Fibroblast of skin of abdomen (primary cell): ENCODE measurements around the gene HTR4. TPM values are rescaled to one million over a fixed set of nuclear protein-coding genes. Genes with fewer than 3 reads are reported as not detected.
A peak's percentile ranks its signal among the peaks of the same experiment; 100 is the strongest.
"Not testable (repeated sequence)": the region's sequence is repeated elsewhere in the genome, so short reads cannot be mapped to it uniquely, and the experiment has no call there.

Source experiments
- DNase-seq: peaks from one replicate; pipeline ENCODE4 v3.0.0-alpha.2; 2013
- polyA plus RNA-seq, 2 experiments: library from polyadenylated mRNA; unstranded; fragments of 120-200 nt; gene quantifications; one replicate each; pipeline ENCODE4 v1.2.1, GENCODE V29; 2013; ENCODE audit not compliant: insufficient read length in 2 of 2

HTR4 gene, protein sequence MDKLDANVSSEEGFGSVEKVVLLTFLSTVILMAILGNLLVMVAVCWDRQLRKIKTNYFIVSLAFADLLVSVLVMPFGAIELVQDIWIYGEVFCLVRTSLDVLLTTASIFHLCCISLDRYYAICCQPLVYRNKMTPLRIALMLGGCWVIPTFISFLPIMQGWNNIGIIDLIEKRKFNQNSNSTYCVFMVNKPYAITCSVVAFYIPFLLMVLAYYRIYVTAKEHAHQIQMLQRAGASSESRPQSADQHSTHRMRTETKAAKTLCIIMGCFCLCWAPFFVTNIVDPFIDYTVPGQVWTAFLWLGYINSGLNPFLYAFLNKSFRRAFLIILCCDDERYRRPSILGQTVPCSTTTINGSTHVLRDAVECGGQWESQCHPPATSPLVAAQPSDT
- not detected for polyA plus RNA-seq (2013, experiment 1 of 2; ENCODE audit: insufficient read length)
- polyA plus RNA-seq (2013, experiment 2 of 2; ENCODE audit: insufficient read length) = not detected

DNA sequence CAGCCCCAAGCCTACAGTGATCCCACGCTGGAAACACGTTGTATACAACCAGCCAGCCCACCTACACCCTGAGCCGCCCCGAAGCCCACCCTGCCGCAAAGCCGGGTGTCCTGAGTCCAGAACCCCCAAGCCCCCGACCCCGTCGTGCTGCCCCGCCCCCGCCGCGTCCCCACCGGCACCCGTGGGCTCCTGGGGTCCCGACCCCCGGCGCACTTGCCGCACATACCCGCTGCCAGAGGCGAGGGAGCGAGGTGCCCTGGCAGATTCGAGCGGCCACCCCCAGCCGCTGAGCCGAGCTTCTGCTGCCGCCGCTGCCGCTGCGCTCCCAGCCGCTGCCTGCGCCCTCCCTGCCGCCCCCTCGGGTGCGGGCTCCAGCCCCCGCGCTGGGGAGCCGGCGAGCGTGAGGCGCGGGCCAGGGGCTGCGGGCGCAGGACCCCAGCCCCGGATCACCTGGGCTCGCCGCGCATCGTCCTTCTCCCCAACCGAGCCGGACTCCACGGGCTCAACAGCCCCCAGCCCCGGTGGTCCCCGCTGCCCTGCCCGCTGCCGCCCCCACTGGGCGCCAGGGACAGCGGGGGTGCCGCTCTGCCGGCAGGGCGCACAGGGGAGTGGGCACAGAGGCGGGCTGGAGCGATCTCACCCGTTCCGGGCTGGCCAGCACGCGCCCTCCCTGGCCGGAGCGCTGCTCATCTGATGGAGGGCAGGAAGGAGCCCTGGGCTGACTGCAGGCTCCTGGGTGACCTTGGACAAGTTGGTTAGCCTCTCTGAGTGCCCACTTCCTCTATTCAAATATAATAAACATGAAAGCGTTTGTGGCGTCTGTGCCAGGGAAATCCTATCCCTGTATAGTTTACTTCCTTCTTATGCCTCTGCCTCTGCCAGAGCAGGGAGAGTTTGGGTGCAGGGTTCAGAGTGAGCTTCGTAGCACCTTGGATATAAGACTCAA, at the start of gene HTR4:
Gene HTR4 (minus strand): TSS at position 692 of the 946 bp plus-strand sequence. CDS start 17,513 bp downstream, outside the sequence.
- no peak for DNase-seq

DNA sequence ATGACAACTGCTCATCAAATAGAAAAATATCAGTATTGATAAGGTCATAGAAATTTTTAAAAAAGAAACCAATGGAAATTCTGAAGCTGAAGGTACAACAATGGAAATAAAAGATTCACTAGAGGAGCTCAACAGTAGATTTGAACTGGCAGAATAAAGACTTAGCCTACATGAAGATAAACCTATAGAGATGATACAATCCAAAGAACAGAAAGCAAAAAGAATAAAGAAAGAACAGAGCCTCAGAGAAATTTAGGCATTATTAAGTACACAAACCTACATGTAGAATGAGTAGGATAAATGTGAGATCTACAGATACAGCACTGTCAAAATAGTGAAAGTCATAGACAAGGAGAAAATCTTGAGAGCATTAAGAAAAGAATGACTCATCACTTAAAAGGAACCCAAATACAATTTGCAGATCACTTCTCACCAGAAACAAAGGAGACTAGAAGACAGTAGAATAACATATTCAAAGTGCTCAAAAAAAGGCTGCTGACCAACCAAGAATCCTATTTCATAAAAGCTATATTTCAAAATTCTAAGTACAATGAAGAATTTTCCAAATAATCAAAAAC, 47.8 kb upstream of the HTR4 start:
- DNase-seq = no peak

DNA sequence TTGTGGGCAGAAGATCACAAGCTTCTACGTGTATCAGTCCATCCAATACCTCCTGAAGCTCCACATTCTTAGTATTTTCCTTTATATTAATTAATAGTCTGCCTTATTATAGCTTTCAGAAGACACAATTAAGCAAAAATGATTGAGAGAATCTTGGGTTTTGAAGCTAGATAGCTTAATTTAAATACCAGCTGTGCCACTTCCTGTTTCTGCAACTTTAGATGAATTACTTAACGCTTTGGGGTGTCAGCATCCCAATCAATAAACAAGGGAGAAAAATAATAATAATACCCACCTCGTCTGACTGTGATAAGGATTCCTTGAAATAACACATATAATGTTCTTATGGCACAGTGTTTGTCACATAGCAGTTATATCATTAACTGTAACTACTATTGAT, 44.7 kb upstream of the HTR4 start:
- no peak for DNase-seq

DNA sequence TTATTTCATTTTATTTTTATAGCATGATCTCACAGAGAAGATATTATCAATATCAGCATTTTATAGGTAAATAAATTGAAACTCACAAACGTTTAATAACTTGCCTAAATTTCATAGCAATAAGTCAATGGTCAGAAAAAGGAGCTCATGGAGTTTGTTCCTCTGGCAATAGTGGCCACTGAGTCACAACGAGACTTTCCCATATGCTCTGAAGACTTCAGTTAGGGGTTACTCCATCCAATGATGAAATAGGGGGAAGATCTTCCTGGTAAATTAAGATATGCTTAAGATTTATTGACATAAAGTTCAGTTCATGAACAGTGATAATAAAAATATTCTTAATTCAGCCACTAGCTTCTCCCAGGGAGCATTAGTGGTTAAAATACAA, 43.5 kb upstream of the HTR4 start:
- DNase-seq = no peak

DNA sequence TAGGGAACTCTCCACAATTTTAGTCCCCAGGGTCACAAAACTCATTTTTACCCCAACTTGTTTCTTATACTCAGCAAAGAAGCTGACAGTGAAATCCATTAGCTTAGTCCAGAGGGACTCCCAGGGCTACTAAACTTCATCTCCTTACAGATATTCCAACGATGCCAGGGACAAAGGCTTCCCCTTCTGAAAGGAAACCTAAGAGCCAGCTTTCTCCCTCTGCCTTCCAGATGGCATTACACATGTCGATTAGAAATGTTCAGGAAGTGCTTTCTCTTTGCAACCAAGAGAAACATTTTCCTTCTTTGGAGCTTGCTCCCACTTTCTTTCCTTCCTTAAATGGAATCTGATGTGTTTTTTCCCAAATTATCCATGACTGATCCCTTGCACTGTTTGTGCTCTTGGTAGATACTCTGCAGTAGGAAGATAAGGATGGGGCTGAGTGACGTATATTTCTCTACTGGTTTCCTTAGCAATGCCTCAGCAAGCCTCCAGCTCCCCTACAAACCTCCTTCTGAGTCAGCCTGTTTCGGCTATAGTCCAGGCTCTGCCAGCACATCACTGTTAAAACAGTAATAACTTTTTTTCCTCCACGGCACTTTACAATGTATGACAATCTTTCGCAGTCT, 43.0 kb upstream of the HTR4 start:
- peak; percentile 35 for DNase-seq

DNA sequence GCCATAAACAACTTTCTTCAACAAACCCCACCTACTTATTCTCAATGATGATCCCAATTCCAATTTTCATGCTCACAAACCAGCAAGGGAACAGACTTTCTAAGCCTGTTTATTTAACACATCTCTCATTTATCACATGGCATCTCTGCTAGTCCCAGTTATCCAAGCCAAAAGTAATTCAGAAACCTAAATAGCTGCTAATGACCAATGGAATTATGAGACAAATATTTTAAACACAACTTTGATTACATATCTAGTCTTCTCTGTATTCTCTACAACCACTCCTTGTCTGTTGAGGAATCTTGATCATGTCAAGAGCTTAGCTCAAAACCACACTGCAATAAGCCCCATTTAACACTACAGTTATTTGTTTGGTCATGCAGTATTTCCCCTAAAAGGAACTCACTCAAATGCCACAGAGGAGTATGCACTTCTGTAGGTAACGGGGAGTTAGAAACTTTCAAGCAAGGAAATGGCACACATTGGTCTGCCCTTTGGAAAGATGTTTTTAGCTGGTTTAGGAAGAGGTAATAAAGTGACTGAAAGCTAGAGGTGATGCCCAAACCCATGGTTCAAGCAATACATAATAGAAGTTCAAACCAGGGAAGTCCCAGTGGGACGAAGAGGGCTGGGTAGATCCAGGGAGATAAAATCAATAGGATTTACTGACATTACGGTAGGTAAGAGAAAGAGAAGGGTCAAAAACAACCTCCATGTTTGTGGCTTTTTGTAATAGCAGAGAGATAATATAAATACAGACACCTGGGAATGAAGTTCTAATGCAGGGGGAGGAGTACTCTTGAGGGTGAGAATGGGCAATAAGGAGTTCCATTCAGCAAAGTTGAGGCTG, 42.1 kb upstream of the HTR4 start:
- no peak for DNase-seq

DNA sequence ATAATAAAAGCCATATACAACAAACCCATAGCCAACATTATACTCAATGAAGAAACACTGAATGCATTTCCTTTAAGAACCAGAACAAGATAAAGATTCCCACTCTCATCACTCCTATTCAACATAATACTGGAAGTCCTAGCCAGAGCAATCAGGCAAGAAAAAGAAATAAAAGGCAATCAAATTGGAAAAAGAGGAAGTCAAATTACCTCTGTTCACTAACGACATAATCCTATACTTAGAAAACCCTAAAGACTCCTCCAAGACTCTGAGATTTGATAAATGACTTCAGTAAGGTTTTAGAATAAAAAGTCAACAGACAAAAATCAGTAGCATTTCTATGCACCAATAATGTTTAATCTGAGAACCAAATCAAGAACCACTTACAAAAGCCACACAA, 36.6 kb upstream of the HTR4 start:
- no peak for DNase-seq

DNA sequence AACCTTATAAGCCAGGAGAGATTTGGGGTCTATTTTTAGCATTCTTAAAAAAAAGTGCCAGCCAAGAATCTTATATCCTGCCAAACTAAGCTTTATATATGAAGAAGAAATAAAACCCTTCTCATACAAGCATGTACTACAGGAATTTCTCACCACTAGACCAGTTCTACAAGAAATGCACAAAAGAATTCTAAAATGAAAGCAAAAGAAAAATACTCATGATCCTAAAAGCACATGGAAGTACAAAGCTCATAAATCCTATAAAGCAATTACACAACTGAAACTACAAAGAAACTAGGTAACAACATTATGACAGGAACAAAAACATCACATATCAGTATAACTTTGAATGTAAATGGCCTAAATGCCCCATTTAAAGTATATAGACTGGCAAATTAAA, 34.5 kb upstream of the HTR4 start:
- no peak for DNase-seq

DNA sequence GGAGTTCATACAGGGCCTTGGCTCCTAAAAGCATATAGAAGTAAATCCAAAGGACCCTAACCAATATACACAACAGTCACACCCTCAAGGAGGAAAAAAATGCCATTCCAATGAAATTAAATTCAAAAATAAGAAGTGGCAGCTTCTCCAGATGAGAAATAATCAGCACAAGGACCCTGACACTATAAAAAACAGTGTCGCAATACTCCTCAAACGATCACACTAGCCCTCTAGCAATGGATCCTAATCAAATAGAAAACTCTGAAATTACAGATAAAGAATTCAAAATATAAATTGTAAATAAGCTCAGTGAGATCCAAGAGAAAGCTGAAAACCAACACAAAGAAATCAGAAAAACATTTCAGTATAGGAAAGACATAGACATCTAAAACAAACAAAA, 33.5 kb upstream of the HTR4 start:
- DNase-seq = no peak

DNA sequence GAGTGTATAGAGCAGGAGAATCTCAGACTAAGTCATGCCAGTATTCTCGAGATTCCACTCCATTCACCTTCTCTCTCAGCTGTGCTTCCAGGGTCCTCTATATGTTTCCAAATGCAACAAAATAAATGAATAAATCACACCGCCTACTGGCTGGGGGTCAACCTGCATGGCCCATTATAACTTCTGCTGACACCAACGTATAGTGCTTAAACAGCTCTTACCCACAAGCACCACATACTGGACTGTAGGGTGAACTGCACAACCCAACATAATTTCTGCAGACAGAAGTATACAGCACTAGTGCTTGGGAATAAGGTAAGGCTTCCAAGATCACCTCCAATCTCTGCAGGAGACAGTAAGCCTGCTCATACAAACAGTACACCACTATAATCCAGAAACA, 33.1 kb upstream of the HTR4 start:
- DNase-seq = peak; percentile 1

DNA sequence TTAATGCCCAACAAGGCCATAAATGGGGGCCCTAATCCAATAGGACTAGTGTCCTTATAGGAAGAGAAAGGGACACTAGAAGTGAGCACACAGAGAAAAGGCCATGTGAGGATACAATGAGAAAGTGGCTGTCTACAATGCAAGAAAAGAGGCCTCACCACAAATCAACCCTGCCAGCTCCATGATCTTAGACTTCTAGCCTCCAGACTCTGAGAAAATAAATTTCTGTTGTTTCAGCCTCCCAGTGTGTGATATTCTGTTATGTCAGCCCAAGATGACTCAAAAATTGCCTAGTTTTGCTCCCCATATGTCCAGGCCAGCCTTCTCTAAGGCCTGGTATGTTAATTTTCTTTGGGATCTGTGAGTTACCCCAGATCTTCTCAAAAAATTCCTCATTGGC, 32.3 kb upstream of the HTR4 start:
- no peak for DNase-seq

DNA sequence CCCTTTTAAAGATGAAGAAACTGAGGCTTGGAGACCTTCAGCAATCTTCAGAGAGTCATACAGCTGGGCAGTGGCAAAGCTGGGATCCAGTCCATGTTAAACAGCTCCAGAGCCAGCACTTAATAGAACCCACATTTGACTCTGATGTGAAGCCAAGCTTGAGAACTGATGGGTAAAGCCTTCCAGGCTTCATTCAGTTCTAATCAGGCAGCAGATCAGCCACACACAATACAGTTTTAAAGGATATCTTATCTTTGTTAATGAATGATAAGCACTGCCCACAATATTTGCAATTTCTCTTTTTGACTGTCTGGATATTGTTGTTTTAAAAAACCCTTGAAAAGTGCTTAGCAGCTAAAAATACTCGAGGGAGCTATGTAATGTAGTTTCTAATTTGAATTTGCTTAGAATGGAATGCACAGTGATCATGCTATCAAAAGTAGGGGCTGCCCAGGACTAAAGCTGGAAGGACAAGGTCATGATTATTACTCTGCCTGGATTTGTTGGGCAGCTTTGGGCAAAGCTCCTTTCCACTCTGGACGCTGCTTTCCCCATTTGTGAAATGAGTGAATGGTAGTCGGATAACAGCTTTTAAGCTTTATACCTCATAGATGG, 31.3 kb upstream of the HTR4 start:
- DNase-seq = no peak

DNA sequence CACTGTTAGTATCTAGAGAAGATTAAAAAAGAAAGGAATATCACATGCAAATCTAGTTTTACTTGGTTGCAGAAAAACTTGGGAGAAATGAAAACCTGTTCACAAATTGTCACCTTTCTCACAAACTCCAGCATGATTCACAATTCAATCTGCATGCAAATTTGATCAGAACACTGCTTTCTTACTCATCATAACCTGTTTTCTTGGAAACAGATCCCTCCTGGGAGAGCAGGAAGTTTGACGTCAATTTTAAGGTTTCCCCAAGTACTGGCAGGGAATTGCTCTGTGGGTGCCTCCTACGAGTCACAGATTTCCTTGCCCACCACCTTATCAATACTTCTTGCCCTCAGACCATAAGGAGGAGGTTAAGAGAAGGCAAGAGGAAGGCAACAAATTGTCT, 30.2 kb upstream of the HTR4 start:
- no peak for DNase-seq

DNA sequence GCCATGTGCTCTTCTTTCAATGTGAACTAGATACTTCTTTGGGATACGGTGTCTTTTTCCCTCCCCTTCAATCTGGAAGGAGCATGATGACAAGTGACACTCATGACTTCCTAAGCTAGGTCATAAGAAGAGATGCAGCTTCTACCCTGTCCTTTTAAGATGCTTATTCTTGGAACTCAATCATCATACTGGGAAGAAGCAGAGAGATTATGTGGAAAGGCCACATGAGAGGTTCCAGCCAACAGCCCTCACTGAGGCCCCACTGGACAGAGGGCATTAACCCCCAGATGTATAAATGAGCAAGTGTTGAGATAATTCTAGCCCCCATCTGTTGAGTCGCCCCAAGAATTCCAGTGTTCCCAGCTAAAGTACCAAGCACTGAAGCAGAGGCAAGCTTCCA, 29.3 kb upstream of the HTR4 start:
- no peak for DNase-seq

DNA sequence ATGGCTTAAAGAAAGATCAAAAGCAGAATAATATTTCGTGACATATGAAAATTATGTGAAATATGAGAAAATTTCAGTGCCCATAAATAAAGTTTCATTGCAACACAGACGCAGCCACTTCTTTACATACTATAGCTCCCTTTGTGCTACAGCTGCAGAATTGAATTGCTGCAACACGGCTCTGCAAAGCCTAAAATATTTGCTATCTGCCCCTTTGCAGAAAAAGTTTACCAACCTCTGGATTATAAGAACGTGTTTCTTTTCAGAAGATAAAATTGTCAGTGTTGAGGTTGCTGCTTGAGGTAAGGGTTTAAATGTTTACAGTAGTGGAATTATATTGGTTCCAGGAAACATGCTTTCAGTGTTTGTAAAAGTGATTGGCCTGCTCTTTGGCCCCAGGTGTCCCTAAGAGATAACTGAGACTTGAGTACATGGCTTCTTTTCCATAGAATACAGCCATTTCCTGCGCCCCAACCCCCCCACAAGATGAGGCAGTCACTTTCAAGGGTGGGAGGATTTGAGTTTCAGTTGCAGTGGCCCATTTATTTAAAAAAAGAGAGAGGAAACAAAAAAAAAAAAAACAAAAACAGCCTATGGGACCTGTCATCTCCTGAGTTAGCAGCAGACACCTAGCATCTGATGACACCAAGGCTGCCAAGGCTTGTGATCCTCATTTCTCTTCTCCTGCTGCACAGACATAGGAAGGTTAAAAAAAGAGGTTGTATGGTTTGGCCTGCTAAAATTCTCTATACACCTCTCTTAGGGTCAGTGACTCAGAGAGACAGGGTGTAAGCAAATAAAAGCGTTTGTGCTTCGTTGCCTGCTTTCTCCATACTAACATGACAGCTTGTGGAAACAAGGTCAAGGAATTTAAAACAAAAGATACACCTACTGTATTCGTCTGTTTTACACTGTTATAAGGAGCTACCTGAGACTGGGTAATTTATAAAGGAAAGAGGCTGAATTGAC, 28.0 kb upstream of the HTR4 start:
- DNase-seq = no peak

DNA sequence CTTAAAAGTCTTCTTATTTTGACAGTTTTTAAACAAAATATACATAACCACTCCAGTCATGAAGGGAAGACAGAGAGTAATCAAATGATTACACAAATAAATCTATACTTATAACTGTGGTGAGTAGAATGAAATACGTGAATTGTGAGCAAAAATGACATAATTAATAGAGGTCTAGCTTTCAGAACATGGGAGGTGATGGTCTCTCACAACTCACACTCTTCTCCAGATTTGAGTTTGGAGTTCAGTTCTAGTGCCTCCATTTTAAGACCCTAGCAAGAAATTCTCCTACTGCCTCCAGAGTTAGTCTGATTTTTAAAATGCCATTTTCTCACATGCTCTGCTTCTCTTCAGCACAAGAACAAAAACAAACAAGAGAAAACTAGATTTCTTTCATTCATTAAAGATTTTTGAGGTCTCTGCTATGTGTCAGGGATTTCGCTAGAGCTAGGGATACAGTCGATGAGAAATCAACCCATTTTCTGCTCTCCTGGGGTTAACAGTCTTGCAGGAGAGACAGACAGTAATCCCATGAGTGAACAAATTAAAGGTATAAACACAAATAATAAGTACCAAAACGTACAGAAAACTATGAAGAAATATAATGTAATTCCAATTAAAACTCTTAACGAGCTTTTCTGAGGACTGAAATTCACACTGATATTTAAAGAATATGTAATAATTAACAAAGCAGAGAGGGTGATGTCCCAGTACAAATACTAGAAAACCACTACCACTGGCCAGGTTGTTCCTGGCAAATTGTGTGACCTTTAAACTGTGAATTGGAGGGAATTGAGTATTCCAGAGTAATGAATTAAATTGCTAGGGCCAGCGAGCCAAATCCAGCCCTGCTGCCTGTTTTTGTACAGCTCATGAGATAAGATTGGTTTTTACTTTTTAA, 27.1 kb upstream of the HTR4 start:
- no peak for DNase-seq

DNA sequence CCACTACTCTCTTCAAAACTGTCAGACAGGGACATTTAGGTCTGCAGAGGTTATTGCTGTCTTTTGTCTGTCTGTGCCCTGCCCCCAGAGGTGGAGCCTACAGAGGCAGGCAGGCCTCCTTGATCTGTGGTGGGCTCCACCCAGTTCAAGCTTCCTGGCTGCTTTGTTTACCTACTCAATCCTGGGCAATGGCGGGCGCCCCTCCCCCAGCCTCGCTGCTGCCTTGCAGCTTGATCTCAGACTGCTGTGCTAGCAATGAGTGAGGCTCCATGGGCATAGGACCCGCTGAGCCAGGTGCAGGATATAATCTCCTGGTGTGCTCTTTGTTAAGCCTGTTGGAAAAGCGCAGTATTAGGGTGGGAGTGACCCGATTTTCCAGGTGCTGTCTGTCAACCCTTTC, 19.4 kb upstream of the HTR4 start:
- DNase-seq = not testable (repeated sequence)

DNA sequence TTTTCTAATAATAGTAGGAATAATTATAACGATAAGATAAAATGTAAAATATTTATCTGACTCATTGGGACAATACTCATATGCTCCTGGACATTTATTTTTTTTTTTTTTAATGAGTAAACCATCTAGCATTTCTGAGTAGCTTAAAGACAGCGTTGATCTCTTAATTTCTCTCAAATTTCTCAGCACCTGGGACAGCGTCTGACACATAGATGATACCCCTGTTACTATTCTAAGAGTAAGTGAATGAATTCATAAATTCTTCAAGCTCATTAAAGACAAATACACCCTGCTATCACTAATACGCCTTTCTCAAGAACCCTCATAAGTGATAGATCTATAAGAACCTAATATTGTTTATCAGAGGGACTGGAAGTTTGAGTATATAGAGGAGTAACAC, 12.0 kb upstream of the HTR4 start:
- peak; percentile 2 for DNase-seq

DNA sequence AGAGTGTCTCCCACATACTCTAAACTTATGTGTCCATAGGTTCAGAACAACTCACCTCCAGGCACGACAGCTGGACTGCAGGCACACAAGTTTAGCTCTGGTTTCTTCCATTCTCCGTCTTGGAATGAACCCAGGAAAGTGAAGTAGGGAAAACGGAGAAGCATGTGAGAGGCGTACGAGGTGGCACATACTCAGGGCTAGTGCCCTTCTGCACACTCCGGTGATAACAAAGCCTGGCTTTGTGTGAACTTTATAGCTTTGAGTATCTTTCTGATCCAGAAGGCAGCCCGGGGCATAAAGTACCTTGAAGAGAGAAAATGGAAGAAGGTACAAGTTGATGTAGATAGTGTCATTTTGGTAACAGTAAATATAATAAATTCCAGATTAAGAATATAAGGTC, 11.1 kb upstream of the HTR4 start:
- no peak for DNase-seq
